GM19438 (cell line): ENCODE measurements around the gene CEP120.
"Not testable (repeated sequence)": the region's sequence is repeated elsewhere in the genome, so short reads cannot be mapped to it uniquely, and the experiment has no call there.

Source experiments
- ATAC-seq: cut with Tn5 transposase; IDR thresholded peaks from one replicate; pipeline ENCODE4 v1.9.1; 2021; ENCODE audit warnings: low read depth; ENCODE audit not compliant: unreplicated experiment

CEP120 gene

GRCh38 chr5:123391009-123391408 lies 32.2 kb downstream of the CEP120 start:
- no peak for ATAC-seq

GRCh38 chr5:123389794-123390193 lies 33.4 kb downstream of the CEP120 start:
- no peak for ATAC-seq

DNA sequence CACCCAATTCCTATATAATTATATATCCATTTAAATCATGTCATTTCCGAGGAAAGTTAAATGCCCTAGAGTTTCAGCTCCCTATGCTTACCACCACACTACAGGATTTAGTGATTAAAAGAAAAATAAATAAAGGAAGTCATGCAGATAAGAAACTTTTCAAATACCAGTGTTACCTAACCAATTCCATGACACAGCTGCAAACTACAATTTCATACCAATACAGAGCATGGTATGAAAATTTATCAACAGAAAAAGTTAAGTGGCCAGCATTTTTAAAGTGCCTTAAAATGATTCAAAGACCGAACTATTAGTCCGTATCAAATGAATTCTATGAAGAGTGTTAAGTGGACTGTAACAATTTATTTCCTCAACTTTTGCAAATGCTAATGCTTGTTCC lies 35.9 kb downstream of the CEP120 start:
- no peak for ATAC-seq

DNA sequence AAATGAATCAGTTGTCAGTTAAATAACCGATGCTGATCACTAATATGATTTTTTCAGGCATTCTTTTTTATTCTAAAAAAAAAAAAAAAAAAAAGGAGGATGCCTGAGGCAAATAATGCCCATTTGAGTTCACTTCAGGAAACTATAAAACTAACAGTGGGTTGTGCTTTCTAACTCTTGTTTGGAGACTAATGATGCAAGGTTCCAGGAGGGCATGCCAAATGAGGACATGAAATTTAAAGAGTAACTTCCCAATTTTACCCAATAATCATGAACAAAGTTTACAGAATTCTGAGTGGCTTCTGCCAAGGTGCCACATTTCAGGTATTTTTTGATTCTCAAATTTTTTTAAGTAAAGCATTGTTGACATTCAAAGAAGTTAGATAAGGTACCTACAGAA lies 41.0 kb downstream of the CEP120 start:
- no peak for ATAC-seq

DNA sequence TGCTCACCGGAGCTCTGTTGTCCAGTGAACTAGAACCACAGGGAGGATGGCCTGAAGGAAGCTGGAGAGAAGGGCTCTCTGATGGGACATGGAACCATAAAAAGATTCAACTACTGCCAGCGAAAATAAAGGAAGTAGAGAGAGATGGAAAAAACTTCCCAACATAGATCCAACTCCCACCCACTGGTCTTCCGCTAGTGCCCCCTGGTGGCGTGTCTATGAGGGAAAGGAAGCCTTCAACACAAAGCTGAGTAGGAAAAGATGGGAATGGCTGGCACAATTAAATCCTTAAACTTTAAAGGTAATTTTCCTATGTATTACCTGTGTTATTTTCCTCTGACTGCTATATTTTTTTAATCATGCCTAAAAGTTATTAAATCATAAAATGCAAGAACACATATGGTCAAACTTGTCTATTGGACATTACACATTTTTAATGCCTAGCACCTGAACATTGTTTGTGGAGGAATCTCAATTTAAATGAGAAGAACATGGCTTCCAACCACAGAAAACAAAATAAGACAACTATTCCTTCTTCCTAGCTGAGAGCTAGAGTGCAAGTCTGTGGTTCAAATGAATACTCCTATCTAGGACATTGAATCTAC lies 51.5 kb downstream of the CEP120 start:
- ATAC-seq = no peak

DNA sequence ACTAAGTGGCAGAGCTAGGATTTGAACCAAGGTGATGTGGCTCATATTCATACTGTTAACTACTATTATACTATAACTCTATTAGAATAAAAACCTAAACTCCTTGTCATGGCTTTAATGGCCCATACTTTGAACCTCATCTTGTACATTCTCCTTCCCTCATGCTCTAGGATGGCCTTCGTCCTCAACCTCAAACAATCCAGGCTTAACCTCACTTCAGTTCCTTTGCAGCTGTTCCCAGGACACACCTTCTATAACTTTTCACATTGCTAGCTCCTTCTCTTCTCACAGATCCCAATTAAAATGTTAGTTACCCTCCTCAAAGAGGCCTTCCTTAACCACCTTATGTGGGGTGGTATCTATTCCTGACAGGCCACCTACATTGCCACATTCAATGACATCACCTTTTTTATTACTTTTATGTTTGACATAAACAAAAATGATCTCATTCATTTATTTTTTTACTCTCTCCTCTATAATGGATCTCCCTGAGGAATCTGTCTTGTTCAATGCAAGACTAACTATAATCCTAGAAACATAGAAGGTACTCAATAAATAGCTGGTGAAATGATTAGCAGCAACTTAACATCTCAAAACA lies 53.7 kb downstream of the CEP120 start:
- no peak for ATAC-seq

DNA sequence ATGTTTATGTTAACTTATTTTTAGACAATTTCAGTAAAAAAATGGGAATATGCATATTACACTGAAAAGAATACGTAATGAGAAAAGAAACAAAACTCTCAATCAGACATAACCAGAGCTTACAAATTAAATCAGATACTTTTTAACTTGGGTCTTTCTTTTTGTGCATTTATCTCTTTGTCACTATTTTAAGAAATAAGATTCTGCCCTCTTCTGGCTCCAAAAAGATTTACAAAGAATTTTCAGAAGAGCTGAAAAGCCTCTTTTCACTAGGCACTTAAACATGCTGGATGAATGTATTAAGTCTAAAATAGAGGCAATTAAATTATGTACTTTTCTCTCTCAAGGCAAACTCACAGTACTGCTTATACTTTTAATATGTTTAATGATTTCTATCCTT lies 55.5 kb downstream of the CEP120 start:
- no peak for ATAC-seq

DNA sequence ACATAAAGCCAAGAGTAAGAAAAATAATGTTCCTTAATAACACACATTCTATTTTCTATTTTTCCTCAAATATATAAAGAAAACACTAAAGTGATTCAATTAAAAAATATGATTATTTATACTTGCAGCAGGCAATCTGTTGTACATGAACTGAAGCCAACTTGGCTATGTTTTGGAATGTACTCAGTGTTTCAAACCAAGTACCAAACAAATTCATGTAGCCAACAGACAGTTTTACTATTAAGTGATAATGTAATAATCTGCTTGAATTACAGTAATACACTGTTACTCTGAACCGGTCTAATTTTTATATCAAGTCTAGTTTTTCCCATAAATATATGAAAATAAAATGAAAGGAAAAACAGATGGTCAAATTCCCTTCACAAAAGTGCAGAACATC lies 58.0 kb downstream of the CEP120 start:
- no peak for ATAC-seq

- no peak for ATAC-seq
Observed at GRCh38 chr5:123364441-123365155, 58.6 kb downstream of the CEP120 start.

- ATAC-seq = no peak
Observed at GRCh38 chr5:123360910-123361309, 62.3 kb downstream of the CEP120 start.

- no peak for ATAC-seq
Observed at GRCh38 chr5:123360201-123360571, 63.0 kb downstream of the CEP120 start.

- no peak for ATAC-seq
Observed at GRCh38 chr5:123359454-123360200, 63.6 kb downstream of the CEP120 start.

- no peak for ATAC-seq
Observed at GRCh38 chr5:123358751-123359150, 64.5 kb downstream of the CEP120 start.

DNA sequence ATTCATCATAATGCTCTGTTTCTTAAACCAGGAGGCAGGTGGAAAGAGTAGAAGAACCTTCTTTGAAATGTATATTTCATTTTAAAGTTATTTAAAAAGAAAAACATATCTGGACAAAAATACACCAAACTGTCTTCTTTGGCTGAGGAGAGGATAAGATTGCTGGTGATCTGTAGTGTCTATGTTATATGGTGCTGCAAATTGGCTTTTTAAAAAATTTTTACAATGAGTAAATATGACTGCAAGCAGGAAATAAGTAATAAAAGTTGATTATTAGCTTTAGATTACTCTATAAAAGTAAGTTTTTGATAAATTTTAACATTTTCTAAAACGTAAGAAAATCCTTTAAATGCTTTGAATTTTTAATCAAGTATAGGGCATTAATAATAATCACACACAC lies 64.9 kb downstream of the CEP120 start:
- no peak for ATAC-seq

- ATAC-seq = no peak
Observed at GRCh38 chr5:123351820-123352219, 71.4 kb downstream of the CEP120 start.

- no peak for ATAC-seq
Observed at GRCh38 chr5:123351240-123351639, 72.0 kb downstream of the CEP120 start.

DNA sequence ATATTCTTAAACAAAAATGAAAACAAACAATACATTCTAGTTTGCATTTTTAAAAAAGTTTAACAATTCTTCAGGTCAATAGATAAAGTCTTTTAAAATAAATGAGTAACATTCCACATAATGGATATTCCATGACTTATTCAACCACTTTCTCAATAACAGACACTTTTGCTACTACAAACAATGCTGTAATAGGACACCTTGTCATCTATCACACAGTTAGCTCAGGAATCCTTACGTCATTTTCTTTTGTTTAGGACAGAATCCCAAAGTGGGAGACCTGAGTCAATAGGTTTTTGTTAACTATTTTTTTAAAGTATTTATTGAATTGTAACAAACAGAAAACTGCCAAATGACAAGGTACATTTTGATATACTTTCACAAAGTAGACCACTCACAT lies 72.5 kb downstream of the CEP120 start:
- no peak for ATAC-seq

- no peak for ATAC-seq
Observed at GRCh38 chr5:123344816-123345426, 78.3 kb downstream of the CEP120 start.

DNA sequence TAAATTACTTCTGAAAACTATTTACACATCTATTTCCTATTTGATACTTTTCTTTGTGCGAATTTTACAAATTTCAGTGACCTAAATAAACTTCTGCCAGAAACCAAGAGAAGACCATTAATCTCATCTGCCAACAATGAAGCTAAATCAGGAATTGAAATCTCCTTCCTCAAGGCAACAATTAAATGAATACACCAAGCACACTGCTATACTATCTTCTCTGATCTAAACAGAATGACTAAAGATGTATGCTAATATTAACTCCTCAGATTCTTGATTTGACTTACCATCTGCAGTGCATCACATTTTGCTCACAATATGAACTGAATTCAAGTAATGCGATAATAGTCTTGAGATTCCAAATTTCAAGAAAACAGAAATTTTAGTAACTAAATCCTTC lies 82.3 kb downstream of the CEP120 start:
- ATAC-seq = no peak

DNA sequence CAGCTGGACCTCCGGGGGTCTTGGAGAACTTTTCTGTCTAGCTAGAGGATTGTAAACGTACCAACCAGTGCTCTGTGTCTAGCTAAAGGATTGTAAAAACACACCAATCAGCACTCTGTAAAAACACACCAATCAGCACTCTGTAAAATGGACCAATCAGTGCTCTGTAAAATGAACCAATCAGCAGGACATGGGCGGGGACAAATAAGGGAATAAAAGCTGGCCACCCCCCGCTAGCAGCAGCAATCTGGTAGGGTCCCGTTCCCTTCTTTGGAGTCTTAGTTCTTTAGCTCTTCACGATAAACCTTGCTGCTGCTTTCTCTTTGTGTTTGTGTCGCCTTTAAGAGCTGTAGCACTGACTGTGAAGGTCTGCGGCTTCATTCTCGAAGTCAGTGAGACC lies 114.8 kb downstream of the CEP120 start:
- ATAC-seq = not testable (repeated sequence)

DNA sequence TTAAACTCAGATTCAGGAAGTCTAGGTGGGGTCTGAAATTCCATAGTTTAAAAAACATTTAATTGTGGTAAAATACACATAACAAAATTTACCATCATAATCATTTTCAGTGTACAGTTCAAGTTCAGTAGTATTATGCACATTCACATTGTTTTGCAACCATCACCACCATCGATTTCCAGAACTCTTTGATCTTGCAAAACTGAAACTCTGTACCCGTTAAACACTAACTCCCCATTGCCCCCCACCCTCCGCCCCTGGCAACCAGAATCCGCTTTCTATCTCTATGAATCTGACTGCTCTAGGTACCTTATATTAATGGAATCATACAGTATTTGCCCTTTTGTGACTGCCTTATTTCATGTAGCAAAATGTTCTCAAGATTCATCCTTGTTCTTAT lies 117.5 kb downstream of the CEP120 start:
- no peak for ATAC-seq
